HUES48 (cell line): ENCODE data around the gene RUNX1.

ENCODE experiments used
- H3K27ac ChIP-seq: one replicate; pipeline ENCODE4 v1.7.0; 2013; ENCODE audit warnings: low read depth, low read length, inconsistent platforms
- H3K27me3 ChIP-seq: 2 replicates; pipeline ENCODE4 v1.6.1; 2013; ENCODE audit warnings: mild to moderate bottlenecking, low read length; ENCODE audit not compliant: control insufficient read depth, insufficient read depth
- H3K36me3 ChIP-seq: 2 replicates; pipeline ENCODE4 v1.6.1; 2013; ENCODE audit warnings: low read length; ENCODE audit not compliant: control insufficient read depth, insufficient read depth
- H3K4me1 ChIP-seq: 2 replicates; pipeline ENCODE4 v1.6.1; 2013; ENCODE audit warnings: mild to moderate bottlenecking, low read length; ENCODE audit not compliant: control insufficient read depth, insufficient read depth
- H3K4me3 ChIP-seq: 2 replicates; pipeline ENCODE4 v1.5.1; 2013; ENCODE audit warnings: mild to moderate bottlenecking, low read depth, low read length
- H3K9ac ChIP-seq: 2 replicates; pipeline ENCODE4 v1.6.1; 2013; ENCODE audit warnings: mild to moderate bottlenecking, low read depth, low read length, moderate library complexity
- H3K9me3 ChIP-seq: 2 replicates; pipeline ENCODE4 v1.6.1; 2013; ENCODE audit warnings: low read length; ENCODE audit not compliant: control insufficient read depth, insufficient read depth

RUNX1 gene

DNA sequence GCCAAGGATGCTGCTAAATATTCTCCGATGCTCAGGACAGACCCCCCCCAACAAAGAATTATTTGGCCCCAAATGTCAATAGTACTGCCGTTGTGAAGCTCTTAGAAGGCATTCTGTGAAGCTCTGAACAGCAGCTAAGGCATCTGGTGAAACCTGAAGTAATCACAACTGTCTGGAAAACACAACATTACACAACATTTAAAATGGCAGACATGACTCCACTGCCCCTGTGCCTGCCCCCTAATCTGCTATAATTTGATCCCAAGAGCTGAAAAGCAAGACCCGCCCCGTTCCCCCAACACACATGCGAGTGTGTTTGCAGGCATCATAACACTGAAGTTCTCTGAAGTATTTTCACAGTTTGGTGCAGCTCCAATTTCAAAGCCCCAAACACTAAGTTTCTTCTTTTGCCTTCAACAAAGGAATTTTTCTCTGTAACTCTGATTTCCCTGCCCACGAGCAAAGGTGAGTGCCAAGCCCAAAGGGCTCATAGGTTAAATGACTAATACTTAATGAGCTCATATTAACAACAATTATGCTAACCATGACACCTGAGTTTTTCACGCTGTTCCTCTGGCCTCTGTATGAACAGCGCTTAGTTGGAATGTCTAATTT lies 251.1 kb downstream of the RUNX1 start:
- H3K9ac ChIP-seq, result no peak overlapping the region
- no peak overlapping the region for H3K27ac ChIP-seq
- 0 out of 2 replicates have a peak, but pooled peaks cover 6% of the 10 kb centered on the region for H3K4me1 ChIP-seq
- H3K9me3 ChIP-seq, result no peaks in the 10 kb centered on the region
- no peaks in the 10 kb centered on the region for H3K27me3 ChIP-seq
- no peaks in the 10 kb centered on the region for H3K36me3 ChIP-seq
- H3K4me3 ChIP-seq, result no peak overlapping the region

DNA sequence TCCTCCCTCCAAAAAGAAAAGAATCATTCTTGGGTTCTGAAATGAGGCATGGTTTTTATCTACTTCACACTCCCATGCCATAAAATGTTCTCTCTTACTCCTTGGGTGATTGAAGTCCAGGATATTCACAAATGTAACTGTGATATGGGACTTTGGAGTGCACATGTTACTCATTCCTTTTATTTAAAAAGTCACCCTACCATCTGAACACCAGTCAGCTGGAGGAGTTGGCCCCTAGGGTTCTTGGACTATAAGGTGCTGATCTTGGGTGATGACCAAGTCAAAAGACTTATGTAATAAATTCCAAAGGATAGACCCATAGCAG lies 251.9 kb downstream of the RUNX1 start:
- no peaks in the 10 kb centered on the region for H3K36me3 ChIP-seq
- H3K4me1 ChIP-seq, result 0 out of 2 replicates have a peak, but pooled peaks cover 3% of the 10 kb centered on the region
- no peaks in the 10 kb centered on the region for H3K9me3 ChIP-seq
- no peak overlapping the region for H3K27ac ChIP-seq
- H3K27me3 ChIP-seq, result no peaks in the 10 kb centered on the region
- H3K4me3 ChIP-seq, result no peak overlapping the region
- no peak overlapping the region for H3K9ac ChIP-seq

GRCh38 chr21:34796518-34797200 lies 252.4 kb downstream of the RUNX1 start:
- Histone ChIP-seq H3K4me3 (no peak overlapping the region), H3K36me3 (no peaks in the 10 kb centered on the region), H3K27me3 (no peaks in the 10 kb centered on the region), H3K9ac (no peak overlapping the region), H3K4me1 (no peaks in the 10 kb centered on the region), H3K9me3 (no peaks in the 10 kb centered on the region), H3K27ac (no peak overlapping the region)

- no peaks in the 10 kb centered on the region for H3K9me3 ChIP-seq
- H3K36me3 ChIP-seq, result no peaks in the 10 kb centered on the region
- no peaks in the 10 kb centered on the region for H3K4me1 ChIP-seq
- H3K4me3 ChIP-seq, result no peak overlapping the region
- no peak overlapping the region for H3K27ac ChIP-seq
- no peaks in the 10 kb centered on the region for H3K27me3 ChIP-seq
- H3K9ac ChIP-seq, result no peak overlapping the region
Observed at GRCh38 chr21:34795548-34796180, 253.4 kb downstream of the RUNX1 start.

GRCh38 chr21:34795175-34795547 lies 253.9 kb downstream of the RUNX1 start:
- Histone ChIP-seq H3K27me3 (no peaks in the 10 kb centered on the region), H3K27ac (no peak overlapping the region), H3K9me3 (no peaks in the 10 kb centered on the region), H3K4me3 (no peak overlapping the region), H3K4me1 (no peaks in the 10 kb centered on the region), H3K9ac (no peak overlapping the region), H3K36me3 (no peaks in the 10 kb centered on the region)

GRCh38 chr21:34794686-34795085 lies 254.4 kb downstream of the RUNX1 start:
- no peak overlapping the region for H3K9ac ChIP-seq
- no peaks in the 10 kb centered on the region for H3K36me3 ChIP-seq
- H3K4me1 ChIP-seq, result no peaks in the 10 kb centered on the region

DNA sequence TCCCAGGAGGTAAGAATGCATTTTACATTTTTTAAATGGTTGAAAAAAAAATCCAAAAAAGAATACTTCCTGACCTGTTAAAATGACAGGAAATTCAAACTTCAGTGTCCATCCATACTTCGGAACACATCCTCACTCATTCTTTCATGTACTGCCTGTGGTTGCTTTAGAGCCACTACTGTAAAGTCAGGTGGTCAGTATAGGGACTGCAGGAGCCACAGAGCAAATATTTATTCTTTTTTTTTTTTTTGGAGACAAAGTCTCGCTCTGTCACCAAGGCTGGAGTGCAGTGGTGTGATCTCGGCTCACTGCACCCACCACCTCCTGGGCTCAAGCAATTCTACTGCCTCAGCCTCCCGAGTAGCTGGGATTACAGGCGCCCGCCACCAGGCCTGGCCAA lies 255.6 kb downstream of the RUNX1 start:
- Histone ChIP-seq H3K4me3 (no peak overlapping the region), H3K27ac (no peak overlapping the region), H3K4me1 (no peaks in the 10 kb centered on the region), H3K9ac (no peak overlapping the region), H3K36me3 (no peaks in the 10 kb centered on the region), H3K27me3 (no peaks in the 10 kb centered on the region), H3K9me3 (no peaks in the 10 kb centered on the region)

More at GRCh38 chr21:34794686-34795085, 254.4 kb downstream of the RUNX1 start:
- Histone ChIP-seq H3K4me3 (no peak overlapping the region), H3K27me3 (no peaks in the 10 kb centered on the region), H3K27ac (no peak overlapping the region), H3K9me3 (no peaks in the 10 kb centered on the region)

- H3K27ac ChIP-seq, result no peak overlapping the region
Observed at GRCh38 chr21:34792504-34793089, 256.5 kb downstream of the RUNX1 start.

DNA sequence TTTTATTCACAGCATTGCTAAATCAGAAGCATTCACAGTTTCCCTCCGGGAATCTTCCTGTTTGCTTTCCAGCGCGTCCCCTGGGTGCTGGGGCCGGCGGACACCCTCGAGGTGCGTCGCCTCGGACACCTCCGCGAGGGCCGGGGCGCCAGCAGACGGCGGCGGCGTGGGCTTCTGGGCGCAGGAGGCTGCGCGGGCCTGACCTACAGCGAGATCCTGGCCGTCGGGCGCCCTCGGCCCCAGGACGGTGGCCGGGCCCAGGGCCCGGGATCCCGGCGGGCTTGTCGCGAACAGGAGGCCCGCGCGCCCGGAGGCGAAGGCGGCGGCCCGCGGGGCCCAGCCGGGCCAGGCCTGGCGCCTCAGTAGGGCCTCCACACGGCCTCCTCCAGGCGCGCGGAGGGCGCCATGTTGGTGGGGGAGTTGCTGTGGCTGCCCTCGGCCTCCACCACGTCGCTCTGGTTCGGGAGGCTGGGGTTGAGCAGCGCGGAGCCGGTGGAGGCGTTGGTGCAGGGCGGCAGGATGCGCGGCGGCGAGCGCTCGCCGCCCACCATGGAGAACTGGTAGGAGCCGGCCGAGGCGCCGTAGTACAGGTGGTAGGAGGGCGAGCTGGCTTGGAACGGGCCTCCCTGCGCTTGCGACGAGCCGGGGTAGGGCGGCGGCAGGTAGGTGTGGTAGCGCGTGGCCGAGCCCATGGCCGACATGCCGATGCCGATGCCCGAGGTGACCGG lies 257.2 kb downstream of the RUNX1 start:
- Histone ChIP-seq H3K9me3 (no peaks in the 10 kb centered on the region), H3K27ac (no peak overlapping the region), H3K9ac (no peak overlapping the region), H3K36me3 (no peaks in the 10 kb centered on the region), H3K4me1 (peaks cover 5% of the 10 kb centered on the region), H3K4me3 (no peak overlapping the region), H3K27me3 (no peaks in the 10 kb centered on the region)

More at GRCh38 chr21:34792504-34793089, 256.5 kb downstream of the RUNX1 start:
- H3K9me3 ChIP-seq, result no peaks in the 10 kb centered on the region
- no peaks in the 10 kb centered on the region for H3K36me3 ChIP-seq
- H3K4me3 ChIP-seq, result no peak overlapping the region
- peaks cover 3% of the 10 kb centered on the region for H3K4me1 ChIP-seq
- H3K27me3 ChIP-seq, result no peaks in the 10 kb centered on the region
- no peak overlapping the region for H3K9ac ChIP-seq

- peaks cover 5% of the 10 kb centered on the region for H3K4me1 ChIP-seq
- H3K36me3 ChIP-seq, result no peaks in the 10 kb centered on the region
Observed at GRCh38 chr21:34790834-34791233, 258.3 kb downstream of the RUNX1 start.

More at GRCh38 chr21:34790834-34791233, 258.3 kb downstream of the RUNX1 start:
- Histone ChIP-seq H3K9ac (no peak overlapping the region), H3K27me3 (no peaks in the 10 kb centered on the region), H3K4me3 (no peak overlapping the region), H3K9me3 (no peaks in the 10 kb centered on the region), H3K27ac (no peak overlapping the region)
